DND-41 (cell line): ENCODE measurements around the gene DDX51.
"Not testable (repeated sequence)": the region's sequence is repeated elsewhere in the genome, so short reads cannot be mapped to it uniquely, and the experiment has no call there.

Experiments used
- ATAC-seq: fragments of 200-7000 bp; cut with Tn5 transposase; 3 replicates; pipeline ENCODE4 v1.9.1; 2021; ENCODE audit warnings: low read depth; ENCODE audit not compliant: insufficient read depth
- DNase-seq: peaks from one replicate; pipeline ENCODE4 v3.0.0-alpha.2; 2020
- H2AFZ ChIP-seq: 2 replicates; pipeline ENCODE4 v1.6.0; 2012; ENCODE audit warnings: low read depth, low read length
- H3K27ac ChIP-seq: 2 replicates; pipeline ENCODE4 v1.5.1; 2012; ENCODE audit warnings: low read length, inconsistent platforms
- H3K27me3 ChIP-seq: fragments of 200-600 bp; sonication (generic); 2 replicates; pipeline ENCODE4 v1.6.0; 2012; ENCODE audit warnings: low read length, mild to moderate bottlenecking, inconsistent platforms; ENCODE audit not compliant: insufficient read depth, poor library complexity
- H3K36me3 ChIP-seq: 2 replicates; pipeline ENCODE4 v1.5.1; 2012; ENCODE audit warnings: low read length, inconsistent platforms; ENCODE audit not compliant: insufficient read depth
- H3K4me1 ChIP-seq: 2 replicates; pipeline ENCODE4 v1.5.1; 2012; ENCODE audit warnings: mild to moderate bottlenecking, low read length; ENCODE audit not compliant: insufficient read depth
- H3K4me2 ChIP-seq: 2 replicates; pipeline ENCODE4 v1.6.0; 2012; ENCODE audit warnings: mild to moderate bottlenecking, moderate library complexity, low read length, inconsistent platforms; ENCODE audit not compliant: insufficient read depth
- H3K4me3 ChIP-seq, 2 experiments: fragments of 200-600 bp in 1 of 2; shearing (Covaris generic) in 1 of 2; 2 replicates each; pipeline ENCODE4 v1.5.1; 2012 to 2016; ENCODE audit warnings: inconsistent platforms in 2 of 2, low read length in 2 of 2, mild to moderate bottlenecking in 2 of 2, low read depth in 1 of 2, moderate library complexity in 1 of 2
- H3K79me2 ChIP-seq: 2 replicates; pipeline ENCODE4 v1.6.0; 2012; ENCODE audit warnings: low read length, inconsistent platforms; ENCODE audit not compliant: insufficient read depth
- H3K9ac ChIP-seq: 2 replicates; pipeline ENCODE4 v1.6.0; 2012; ENCODE audit warnings: low read depth, mild to moderate bottlenecking, inconsistent platforms, low read length, moderate library complexity
- H3K9me3 ChIP-seq: 2 replicates; pipeline ENCODE4 v1.5.1; 2012; ENCODE audit warnings: low read length, moderate library complexity, mild to moderate bottlenecking, inconsistent platforms; ENCODE audit not compliant: insufficient read depth, severe bottlenecking
- H4K20me1 ChIP-seq: 2 replicates; pipeline ENCODE4 v1.6.0; 2012; ENCODE audit warnings: low read length; ENCODE audit not compliant: insufficient read depth
- CTCF ChIP-seq: IDR thresholded peaks from 2 replicates; pipeline ENCODE4 v1.5.1; 2012; ENCODE audit warnings: borderline replicate concordance, low read length, moderate library complexity, mild to moderate bottlenecking; ENCODE audit not compliant: poor library complexity, severe bottlenecking; ENCODE audit errors: extremely low read depth
- EZH2 ChIP-seq: IDR thresholded peaks from 3 replicates; pipeline ENCODE4 v1.6.1; 2012; ENCODE audit warnings: borderline replicate concordance, low read depth, mild to moderate bottlenecking, moderate library complexity, low read length, inconsistent platforms; ENCODE audit not compliant: severe bottlenecking

The DDX51 gene

GRCh38 chr12:132138941-132139871 is 4.9 kb downstream of the DDX51 start:
- H3K4me2 ChIP-seq = no peak overlapping the region
- H3K27me3 ChIP-seq = no peaks in the 10 kb centered on the region
- H2AFZ ChIP-seq = no peak overlapping the region
- ATAC-seq (no peak), DNase-seq (no peak)
- H3K4me1 ChIP-seq = peaks cover 17% of the 10 kb centered on the region
- no peak overlapping the region for H3K4me3 ChIP-seq
- peaks cover 30% of the 10 kb centered on the region for H3K79me2 ChIP-seq
- H3K9me3 ChIP-seq = no peaks in the 10 kb centered on the region
- H3K9ac ChIP-seq = no peak overlapping the region
- peaks cover 49% of the 10 kb centered on the region for H4K20me1 ChIP-seq
- TF ChIP-seq EZH2 (no peak), CTCF (no peak)
- H3K36me3 ChIP-seq = peaks cover 52% of the 10 kb centered on the region
- H3K27ac ChIP-seq = no peak overlapping the region

GRCh38 chr12:132137483-132138125 is 6.5 kb downstream of the DDX51 start:
- peaks cover 9% of the 10 kb centered on the region for H3K4me1 ChIP-seq
- H3K79me2 ChIP-seq = peaks cover 15% of the 10 kb centered on the region
- no peak overlapping the region for H2AFZ ChIP-seq
- H3K27me3 ChIP-seq = no peaks in the 10 kb centered on the region
- peaks cover 45% of the 10 kb centered on the region for H3K36me3 ChIP-seq
- no peak overlapping the region for H3K4me2 ChIP-seq
- no peak overlapping the region for H3K27ac ChIP-seq
- peaks cover 39% of the 10 kb centered on the region for H4K20me1 ChIP-seq
- H3K4me3 ChIP-seq = no peak overlapping the region
- no peak overlapping the region for H3K9ac ChIP-seq
- DNase-seq = no peak
- no peaks in the 10 kb centered on the region for H3K9me3 ChIP-seq
- TF ChIP-seq EZH2 (no peak), CTCF (no peak)
- peak; percentile 8; the same call in 1 of the 3 replicates for ATAC-seq

- H4K20me1 ChIP-seq = peaks cover 26% of the 10 kb centered on the region
- H3K27ac ChIP-seq, H3K4me2 ChIP-seq, H3K4me1 ChIP-seq, DNase-seq, H3K27me3 ChIP-seq, H2AFZ ChIP-seq, H3K9me3 ChIP-seq, H3K79me2 ChIP-seq, H3K9ac ChIP-seq, H3K4me3 ChIP-seq: not testable (repeated sequence)
- H3K36me3 ChIP-seq = peaks cover 31% of the 10 kb centered on the region
- ATAC-seq = peak; percentile 6; the same call in 2 of the 3 replicates
Observed at GRCh38 chr12:132136226-132136625, 7.9 kb downstream of the DDX51 start.

- not testable (repeated sequence) for H3K4me2 ChIP-seq, H3K4me3 ChIP-seq, H2AFZ ChIP-seq, ATAC-seq, H3K79me2 ChIP-seq, H3K9ac ChIP-seq, H3K4me1 ChIP-seq, H3K9me3 ChIP-seq, H3K27me3 ChIP-seq, H3K27ac ChIP-seq, DNase-seq
- peaks cover 13% of the 10 kb centered on the region; the same call in 1 of the 2 replicates for H4K20me1 ChIP-seq
- peaks cover 16% of the 10 kb centered on the region for H3K36me3 ChIP-seq
Observed at GRCh38 chr12:132134653-132135183, 9.4 kb downstream of the DDX51 start.
